GM13977 (cell line): ENCODE measurements around the gene TUB.

Source experiments
- DNase-seq: peaks from one replicate; pipeline ENCODE4 v3.0.0; 2012; ENCODE audit warnings: low spot score
- in situ Hi-C: fragments of 300-500 bp; cut with MboI; formaldehyde crosslinking; loops from one replicate; pipeline ENCODE4 v1.12.0; 2022; ENCODE audit warnings: low sequenced_read_pairs, low pct_unique_long_range_greater_than_20kb, mixed read lengths, inconsistent platforms; ENCODE audit not compliant: unreplicated experiment
- TF ChIP-seq, protein P1 (sequence below): IDR thresholded peaks from 2 replicates; pipeline ENCODE4 v1.5.1; 2012; ENCODE audit warnings: mild to moderate bottlenecking, control low read depth; ENCODE audit not compliant: insufficient read depth; ENCODE audit errors: extremely low read depth, missing control alignments

The TUB gene

DNA sequence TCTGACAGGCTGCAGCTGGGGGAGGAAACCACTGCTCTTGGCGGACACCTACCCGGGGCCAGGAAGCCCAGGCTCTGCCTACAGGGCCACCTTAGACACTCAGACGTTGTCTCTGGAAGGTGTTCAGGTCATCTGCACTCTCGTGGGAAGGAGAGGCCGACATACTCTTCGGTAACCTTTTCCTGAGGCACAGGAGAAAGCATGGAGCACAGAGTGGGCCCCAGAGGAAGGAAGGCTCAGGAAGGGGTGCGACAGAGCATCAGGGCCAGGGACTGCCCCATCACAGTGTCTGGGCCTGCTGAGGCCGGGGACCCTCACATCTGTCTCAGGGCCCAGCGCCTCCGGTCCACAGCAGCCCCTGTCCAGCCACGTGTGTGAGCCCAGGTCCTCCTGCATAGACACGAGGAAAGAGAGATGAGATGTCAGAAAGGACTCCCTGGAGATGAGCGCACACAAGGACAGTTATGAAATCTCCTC is 18.2 kb upstream of the TUB start:
- in situ Hi-C loops = no loop called here
- TF ChIP-seq, protein P1, sequence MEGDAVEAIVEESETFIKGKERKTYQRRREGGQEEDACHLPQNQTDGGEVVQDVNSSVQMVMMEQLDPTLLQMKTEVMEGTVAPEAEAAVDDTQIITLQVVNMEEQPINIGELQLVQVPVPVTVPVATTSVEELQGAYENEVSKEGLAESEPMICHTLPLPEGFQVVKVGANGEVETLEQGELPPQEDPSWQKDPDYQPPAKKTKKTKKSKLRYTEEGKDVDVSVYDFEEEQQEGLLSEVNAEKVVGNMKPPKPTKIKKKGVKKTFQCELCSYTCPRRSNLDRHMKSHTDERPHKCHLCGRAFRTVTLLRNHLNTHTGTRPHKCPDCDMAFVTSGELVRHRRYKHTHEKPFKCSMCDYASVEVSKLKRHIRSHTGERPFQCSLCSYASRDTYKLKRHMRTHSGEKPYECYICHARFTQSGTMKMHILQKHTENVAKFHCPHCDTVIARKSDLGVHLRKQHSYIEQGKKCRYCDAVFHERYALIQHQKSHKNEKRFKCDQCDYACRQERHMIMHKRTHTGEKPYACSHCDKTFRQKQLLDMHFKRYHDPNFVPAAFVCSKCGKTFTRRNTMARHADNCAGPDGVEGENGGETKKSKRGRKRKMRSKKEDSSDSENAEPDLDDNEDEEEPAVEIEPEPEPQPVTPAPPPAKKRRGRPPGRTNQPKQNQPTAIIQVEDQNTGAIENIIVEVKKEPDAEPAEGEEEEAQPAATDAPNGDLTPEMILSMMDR = no peak
- no peak for DNase-seq

DNA sequence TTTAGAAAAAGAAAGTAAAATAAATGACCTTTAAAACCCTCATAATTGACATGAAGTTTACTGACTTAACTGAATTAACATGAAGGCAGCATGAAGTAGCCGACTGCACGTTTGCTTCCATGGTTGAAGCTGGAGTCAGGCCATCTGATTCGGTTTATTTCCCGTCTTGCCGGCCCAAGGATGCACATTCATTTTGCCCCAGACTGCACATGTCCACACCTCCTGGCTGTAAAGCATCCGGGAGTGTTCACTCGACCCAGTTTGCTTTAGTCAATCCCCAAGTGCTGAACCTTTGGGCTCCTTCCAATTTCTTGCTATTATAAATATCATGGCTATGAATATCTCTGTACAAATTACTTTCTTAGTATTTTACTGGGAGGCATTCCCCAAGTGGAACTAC is 17.7 kb upstream of the TUB start:
- TF ChIP-seq, protein P1 = no peak
- DNase-seq = no peak
- in situ Hi-C loops = no loop called here

DNA sequence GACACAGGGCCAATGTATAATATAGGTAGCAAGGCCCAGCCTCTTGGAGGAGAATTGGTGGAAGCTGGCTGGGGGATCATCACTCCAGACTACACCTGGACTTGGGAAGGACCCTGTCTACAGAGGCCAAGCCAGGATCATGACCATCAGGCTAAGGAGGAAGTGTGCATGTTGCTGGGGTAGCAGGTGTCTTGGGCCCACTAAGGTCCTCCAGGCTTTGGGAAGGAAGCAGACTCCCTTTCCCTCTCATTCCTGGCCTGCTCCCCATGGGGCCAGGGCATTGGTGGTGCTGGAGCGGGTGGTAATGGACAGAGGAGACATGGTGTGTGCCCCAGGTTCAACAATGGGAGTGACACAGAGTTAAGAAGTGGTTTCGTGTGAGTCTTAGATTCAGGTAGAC is 16.0 kb upstream of the TUB start:
- TF ChIP-seq, protein P1 = no peak
- in situ Hi-C loops = no loop called here
- DNase-seq = no peak

DNA sequence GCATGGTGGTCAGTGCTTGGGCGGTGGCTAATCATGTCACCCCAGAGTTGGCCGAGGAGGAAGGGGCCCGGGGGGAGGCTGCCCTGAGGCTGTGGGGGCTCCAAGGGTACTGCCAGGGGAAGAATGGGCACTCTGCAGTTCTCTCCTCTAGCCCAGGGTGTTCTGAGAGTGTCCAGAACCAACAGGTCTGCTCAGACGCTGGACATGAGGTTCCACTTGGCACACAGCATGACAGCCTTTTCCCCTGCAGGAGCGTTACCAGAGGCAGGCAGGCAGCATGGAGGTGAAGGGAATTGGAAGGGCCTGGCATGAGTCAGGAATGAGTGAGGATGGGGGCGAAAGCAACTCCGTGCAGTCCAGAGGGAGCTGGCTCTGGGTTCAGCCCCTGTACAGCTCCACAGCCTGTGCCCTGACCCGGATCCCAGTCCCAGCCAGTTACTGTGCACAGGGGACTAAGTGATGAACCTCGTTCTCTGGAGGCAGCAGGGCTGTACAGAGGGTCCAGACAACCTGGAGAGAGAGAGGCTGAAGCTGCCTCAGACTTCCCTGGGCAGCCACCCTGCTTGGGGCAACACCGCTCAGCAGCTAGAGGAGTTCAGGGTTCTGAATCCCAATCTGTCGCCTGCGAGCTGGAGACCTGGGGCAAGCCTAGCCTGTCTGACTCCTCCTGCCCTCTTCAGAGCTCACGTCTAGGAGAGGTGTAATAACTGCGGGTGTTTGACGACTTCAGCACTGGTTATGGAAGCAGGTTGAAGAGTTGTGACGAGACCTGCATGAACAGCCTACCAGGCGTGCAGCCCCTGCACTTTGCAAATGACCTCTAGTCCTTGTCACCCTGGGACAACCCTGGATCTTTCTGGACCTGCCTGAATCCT is 14.7 kb upstream of the TUB start:
- in situ Hi-C loops = no loop called here
- no peak for DNase-seq
- TF ChIP-seq, protein P1 = no peak

DNA sequence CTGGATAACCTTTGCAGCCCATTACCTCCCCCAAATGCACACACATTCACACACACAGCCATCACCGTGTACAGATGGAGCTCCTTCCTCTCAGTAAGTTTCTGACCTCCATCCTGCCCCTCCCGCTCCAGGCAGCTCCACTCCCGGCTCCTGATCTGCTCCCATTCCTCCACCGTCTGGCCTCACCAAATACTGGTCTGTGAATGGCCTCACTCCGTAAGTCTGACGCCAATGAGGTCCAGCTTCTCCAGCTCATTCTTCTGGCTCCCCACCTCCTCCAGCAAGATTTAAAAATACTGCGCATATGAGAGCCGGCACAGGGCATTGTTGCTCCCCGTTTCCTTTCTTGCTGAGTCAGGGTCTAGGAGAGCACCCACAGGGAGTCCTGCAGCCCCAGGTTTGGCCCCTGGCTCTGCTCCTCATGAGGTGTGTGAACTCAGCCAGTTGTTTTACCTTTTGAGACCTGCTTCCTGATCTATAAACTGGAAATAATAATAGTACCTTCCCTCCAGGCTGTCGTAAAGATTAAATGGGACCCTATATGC is 14.0 kb upstream of the TUB start:
- DNase-seq = no peak
- in situ Hi-C loops = no loop called here
- TF ChIP-seq, protein P1 = no peak

DNA sequence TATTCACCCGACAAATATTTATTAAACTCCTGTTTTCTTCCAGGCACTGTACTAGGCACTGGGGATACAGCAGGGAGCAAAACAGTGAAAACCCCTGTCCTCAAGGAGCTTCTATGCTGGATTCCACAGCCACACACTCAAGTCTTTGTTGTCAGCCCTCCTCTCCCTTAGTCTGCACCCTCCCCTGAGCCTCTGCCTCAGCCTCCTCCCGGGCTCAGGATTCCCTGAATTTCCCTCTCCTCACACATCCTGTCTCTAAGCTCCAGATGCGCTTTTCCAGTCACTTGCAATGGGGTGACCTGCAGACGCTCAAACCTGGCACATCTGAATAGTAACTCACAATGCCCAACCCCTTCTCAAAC is 13.5 kb upstream of the TUB start:
- TF ChIP-seq, protein P1 = no peak
- DNase-seq = no peak
- in situ Hi-C loops = no loop called here
